A549 (cell line): ENCODE data around the gene DISP3. TPM values are rescaled to one million over a fixed set of nuclear protein-coding genes. Genes with fewer than 3 reads are reported as not detected.
A peak's percentile ranks its signal among the peaks of the same experiment; 100 is the strongest.

Source experiments
- ATAC-seq, 2 experiments: fragments of 200-7000 bp in 1 of 2; fragments of >200 bp in 1 of 2; cut with Nextera tagmentation in 1 of 2; cut with Tn5 transposase in 1 of 2; 3 replicates each; pipeline versions ENCODE4 v1.8.0 to v1.9.1; 2018 to 2020; ENCODE audit warnings: mild to moderate bottlenecking in 1 of 2, moderate library complexity in 1 of 2
- CTCF ChIA-PET: fragments of 300-600 bp; sonication (Branson Sonifier 250); formaldehyde crosslinking; extraction: SDS; loops from one replicate; lab custom pipeline; 2021; ENCODE audit warnings: antibody characterized with exemption, inconsistent platforms; lab: Yijun Ruan, JAX
- POLR2A ChIA-PET: fragments of 350-600 bp; formaldehyde crosslinking; extraction: SDS; loops from one replicate; lab custom pipeline; 2021; ENCODE audit warnings: antibody characterized with exemption, inconsistent platforms; lab: Yijun Ruan, JAX
- DNase-seq, 2 experiments: peaks; one replicate each; pipeline versions ENCODE4 v3.0.0 to v3.0.0-alpha.2; 2011 to 2016; ENCODE audit warnings: low read depth in 1 of 2, low spot score in 1 of 2
- FAIRE-seq: peaks from 2 replicates; lab custom pipeline; 2011; peaks lifted over from hg19 to GRCh38; lab: Jason Lieb, UNC
- H3K27ac ChIP-seq, 2 experiments: fragments of >200 bp; sonication (Bioruptor Twin); formaldehyde crosslinking; 3 replicates each; pipeline ENCODE4 v1.5.1; 2016 to 2017
- H3K4me1 ChIP-seq: fragments of >200 bp; sonication (Bioruptor Twin); formaldehyde crosslinking; 3 replicates; pipeline ENCODE4 v1.6.1; 2016
- H3K4me2 ChIP-seq: fragments of >200 bp; sonication (Bioruptor Twin); formaldehyde crosslinking; 3 replicates; pipeline ENCODE4 v1.6.1; 2016
- H3K4me3 ChIP-seq: fragments of >200 bp; sonication (Bioruptor Twin); formaldehyde crosslinking; 3 replicates; pipeline ENCODE4 v1.5.1; 2016
- H3K9me3 ChIP-seq: fragments of >200 bp; sonication (Bioruptor Twin); formaldehyde crosslinking; 3 replicates; pipeline ENCODE4 v1.6.1; 2016
- CEBPB ChIP-seq, 2 experiments: fragments of >200 bp in 1 of 2; sonication (Bioruptor Twin) in 1 of 2; formaldehyde crosslinking in 1 of 2; IDR thresholded peaks; 2 replicates each; pipeline ENCODE4 v1.6.1; 2012 to 2016
- EHMT2 ChIP-seq: fragments of 200-600 bp; sonication (generic); IDR thresholded peaks from 2 replicates; pipeline ENCODE4 v1.6.1; 2016; ENCODE audit warnings: antibody characterized with exemption, low read depth, mild to moderate bottlenecking, moderate library complexity
- EP300 ChIP-seq, 2 experiments: fragments of >200 bp; sonication (Bioruptor Twin); formaldehyde crosslinking; IDR thresholded peaks; 2 replicates in 1 of 2; 3 replicates in 1 of 2; pipeline ENCODE4 v1.6.1; 2016 to 2017
- FOSB ChIP-seq: fragments of 250-450 bp; sonication (Bioruptor Pico); IDR thresholded peaks from 2 replicates; pipeline ENCODE4 v1.5.0; 2020; ENCODE audit warnings: mild to moderate bottlenecking, moderate library complexity
- HEYL ChIP-seq: fragments of 250-450 bp; sonication (Bioruptor Pico); IDR thresholded peaks from 2 replicates; pipeline ENCODE4 v1.8.0; 2021; ENCODE audit warnings: mild to moderate bottlenecking, moderate library complexity
- HOXB5 ChIP-seq: fragments of 250-450 bp; sonication (Bioruptor Pico); IDR thresholded peaks from 2 replicates; pipeline ENCODE4 v1.5.0; 2020; ENCODE audit warnings: mild to moderate bottlenecking, moderate library complexity
- JUN ChIP-seq, 2 experiments: fragments of >200 bp; sonication (Bioruptor Twin); formaldehyde crosslinking; IDR thresholded peaks; 2 replicates in 1 of 2; 3 replicates in 1 of 2; pipeline ENCODE4 v1.6.1; 2016 to 2017
- JUNB ChIP-seq: fragments of >200 bp; sonication (Bioruptor Twin); formaldehyde crosslinking; IDR thresholded peaks from 2 replicates; pipeline ENCODE4 v1.6.1; 2016
- KDM1A ChIP-seq: fragments of 200-600 bp; sonication (generic); IDR thresholded peaks from 2 replicates; pipeline ENCODE4 v1.6.1; 2016; ENCODE audit warnings: low read depth, mild to moderate bottlenecking
- POLR2AphosphoS2 ChIP-seq: conservative IDR thresholded peaks from 2 replicates; pipeline ENCODE4 v1.6.1; 2012; ENCODE audit warnings: low read length, improper control_type of control experiment, inconsistent platforms
- RARB ChIP-seq: fragments of 250-450 bp; sonication (Bioruptor Pico); IDR thresholded peaks from 2 replicates; pipeline ENCODE4 v1.8.0; 2021; ENCODE audit warnings: mild to moderate bottlenecking, moderate library complexity
- RNF2 ChIP-seq: fragments of 200-600 bp; sonication (generic); IDR thresholded peaks from 2 replicates; pipeline ENCODE4 v1.6.1; 2016; ENCODE audit warnings: low read depth, mild to moderate bottlenecking, antibody characterized with exemption, moderate library complexity, borderline replicate concordance
- SREBF2 ChIP-seq: fragments of 450-650 bp; IDR thresholded peaks from 2 replicates; pipeline ENCODE4 v1.6.1; 2014; ENCODE audit warnings: mild to moderate bottlenecking, moderate library complexity
- ZNF302 ChIP-seq: fragments of 250-450 bp; sonication (Bioruptor Pico); IDR thresholded peaks from 2 replicates; pipeline ENCODE4 v1.9.0; 2021; ENCODE audit warnings: inconsistent platforms, mild to moderate bottlenecking, moderate library complexity
- ZSCAN20 ChIP-seq: fragments of 250-450 bp; sonication (Bioruptor Pico); IDR thresholded peaks from 2 replicates; pipeline ENCODE4 v1.8.0; 2022; ENCODE audit warnings: mild to moderate bottlenecking, moderate library complexity
- WGBS: methylation state at CpG from one replicate; pipeline ENCODE4 v1.1.6; 2017; ENCODE audit errors: missing lambda C conversion rate; 5-methylcytosine and 5-hydroxymethylcytosine counted together
- polyA plus RNA-seq, 4 experiments: library from polyadenylated mRNA; depleted of rRNA in 3 of 4; stranded (reverse); fragments of >200 nt; fragmentation: RNase III in 1 of 4; extraction: RNeasy Plus Mini Kit Qiagen cat#74134 plus additional on column Dnase treatment in 1 of 4; gene quantifications; 2 replicates in 3 of 4; 3 replicates in 1 of 4; pipeline ENCODE4 v1.2.3, GENCODE V29; 2011 to 2017
- TF ChIP-seq, protein P1 (sequence below): fragments of 250-450 bp; sonication (Bioruptor Pico); IDR thresholded peaks from 2 replicates; pipeline ENCODE4 v1.5.0; 2020; ENCODE audit warnings: low read depth, mild to moderate bottlenecking, moderate library complexity
- TF ChIP-seq, protein P2 (sequence below): fragments of >200 bp; sonication (Bioruptor Twin); formaldehyde crosslinking; IDR thresholded peaks from 3 replicates; pipeline ENCODE4 v1.6.1; 2016
- TF ChIP-seq, protein P3 (sequence below): IDR thresholded peaks from 2 replicates; pipeline ENCODE4 v1.6.1; 2012; ENCODE audit warnings: low read depth, borderline replicate concordance
- TF ChIP-seq, protein P4 (sequence below): fragments of >200 bp; sonication (Bioruptor Twin); formaldehyde crosslinking; IDR thresholded peaks from 2 replicates; pipeline ENCODE4 v1.6.1; 2016
- TF ChIP-seq, protein P5 (sequence below): fragments of 150-350 bp; IDR thresholded peaks from 2 replicates; pipeline ENCODE4 v1.6.1; 2014; ENCODE audit warnings: low read depth, mild to moderate bottlenecking, low read length
- TF ChIP-seq, protein P6 (sequence below): fragments of 200-600 bp; sonication (generic); IDR thresholded peaks from 2 replicates; pipeline ENCODE4 v1.6.1; 2016; ENCODE audit warnings: antibody characterized with exemption, mild to moderate bottlenecking, moderate library complexity

The DISP3 gene
- polyA plus RNA-seq, 2 of the 4 experiments (the other 2 are of a cell fraction): 0.09 to 0.22 TPM

DNA sequence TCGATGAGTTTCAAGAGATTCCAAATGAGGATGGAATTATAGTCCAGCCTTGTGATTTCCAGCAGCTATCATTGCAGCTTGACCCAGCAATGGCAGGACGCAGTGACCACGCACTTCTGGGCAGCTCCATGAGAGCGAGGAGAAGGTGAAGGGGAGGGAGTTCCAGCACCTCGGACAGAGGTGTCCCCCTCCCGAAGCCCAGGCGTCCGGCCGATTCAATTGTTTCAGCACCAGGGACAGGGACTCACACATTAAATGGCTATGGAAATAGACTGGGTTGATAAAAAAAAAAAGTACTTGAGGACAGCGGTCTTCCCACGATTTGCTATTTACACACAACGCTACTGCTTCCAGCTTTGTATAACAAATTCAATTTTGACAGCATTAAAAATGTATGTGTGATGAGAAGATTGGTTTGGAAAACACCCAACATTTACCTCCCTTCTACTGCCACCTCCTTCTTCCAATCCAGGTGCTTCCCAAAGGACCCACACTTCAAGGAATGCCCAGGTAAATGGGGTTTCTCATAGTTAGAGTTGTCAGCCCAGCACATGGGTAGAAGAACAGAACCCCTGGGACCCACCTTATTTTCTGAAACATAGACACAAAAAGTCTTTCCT lies 71.8 kb downstream of the DISP3 start:
- ChIA-PET CTCF (interaction anchor here (1.5 kb wide), 1 partner anchor 22 kb away, joined by 4 read pairs; no protein-coding TSS in a partner anchor), POLR2A (no interaction called here)
- H3K4me1 ChIP-seq: no peaks in the 10 kb centered on the region
- TF ChIP-seq FOSB (CRISPR knock-in tag) (no peak), ZNF302 (CRISPR knock-in tag) (no peak), KDM1A (no peak), POLR2AphosphoS2 (no peak), RARB (no peak), JUN (IDR thresholded peaks at IDR 0.05) (no peak), CEBPB (IDR thresholded peaks at IDR 0.05) (no peak), EP300 (IDR thresholded peaks at IDR 0.05) (no peak), HOXB5 (CRISPR knock-in tag) (peak; percentile 84; the same call in 1 of the 2 replicates), HEYL (no peak), EHMT2 (peak; percentile 92), RNF2 (no peak), JUNB (no peak), SREBF2 (no peak), ZSCAN20 (CRISPR knock-in tag) (0 out of 2 replicates have a peak, but pooled peaks have one; percentile 66)
- TF ChIP-seq, protein P1, sequence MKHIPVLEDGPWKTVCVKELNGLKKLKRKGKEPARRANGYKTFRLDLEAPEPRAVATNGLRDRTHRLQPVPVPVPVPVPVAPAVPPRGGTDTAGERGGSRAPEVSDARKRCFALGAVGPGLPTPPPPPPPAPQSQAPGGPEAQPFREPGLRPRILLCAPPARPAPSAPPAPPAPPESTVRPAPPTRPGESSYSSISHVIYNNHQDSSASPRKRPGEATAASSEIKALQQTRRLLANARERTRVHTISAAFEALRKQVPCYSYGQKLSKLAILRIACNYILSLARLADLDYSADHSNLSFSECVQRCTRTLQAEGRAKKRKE (CRISPR knock-in tag): no peak
- TF ChIP-seq, protein P2, sequence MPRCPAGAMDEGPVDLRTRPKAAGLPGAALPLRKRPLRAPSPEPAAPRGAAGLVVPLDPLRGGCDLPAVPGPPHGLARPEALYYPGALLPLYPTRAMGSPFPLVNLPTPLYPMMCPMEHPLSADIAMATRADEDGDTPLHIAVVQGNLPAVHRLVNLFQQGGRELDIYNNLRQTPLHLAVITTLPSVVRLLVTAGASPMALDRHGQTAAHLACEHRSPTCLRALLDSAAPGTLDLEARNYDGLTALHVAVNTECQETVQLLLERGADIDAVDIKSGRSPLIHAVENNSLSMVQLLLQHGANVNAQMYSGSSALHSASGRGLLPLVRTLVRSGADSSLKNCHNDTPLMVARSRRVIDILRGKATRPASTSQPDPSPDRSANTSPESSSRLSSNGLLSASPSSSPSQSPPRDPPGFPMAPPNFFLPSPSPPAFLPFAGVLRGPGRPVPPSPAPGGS: no peak
- TF ChIP-seq, protein P3, sequence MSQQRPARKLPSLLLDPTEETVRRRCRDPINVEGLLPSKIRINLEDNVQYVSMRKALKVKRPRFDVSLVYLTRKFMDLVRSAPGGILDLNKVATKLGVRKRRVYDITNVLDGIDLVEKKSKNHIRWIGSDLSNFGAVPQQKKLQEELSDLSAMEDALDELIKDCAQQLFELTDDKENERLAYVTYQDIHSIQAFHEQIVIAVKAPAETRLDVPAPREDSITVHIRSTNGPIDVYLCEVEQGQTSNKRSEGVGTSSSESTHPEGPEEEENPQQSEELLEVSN: no peak
- TF ChIP-seq, protein P4, sequence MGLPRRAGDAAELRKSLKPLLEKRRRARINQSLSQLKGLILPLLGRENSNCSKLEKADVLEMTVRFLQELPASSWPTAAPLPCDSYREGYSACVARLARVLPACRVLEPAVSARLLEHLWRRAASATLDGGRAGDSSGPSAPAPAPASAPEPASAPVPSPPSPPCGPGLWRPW: no peak
- TF ChIP-seq, protein P5, sequence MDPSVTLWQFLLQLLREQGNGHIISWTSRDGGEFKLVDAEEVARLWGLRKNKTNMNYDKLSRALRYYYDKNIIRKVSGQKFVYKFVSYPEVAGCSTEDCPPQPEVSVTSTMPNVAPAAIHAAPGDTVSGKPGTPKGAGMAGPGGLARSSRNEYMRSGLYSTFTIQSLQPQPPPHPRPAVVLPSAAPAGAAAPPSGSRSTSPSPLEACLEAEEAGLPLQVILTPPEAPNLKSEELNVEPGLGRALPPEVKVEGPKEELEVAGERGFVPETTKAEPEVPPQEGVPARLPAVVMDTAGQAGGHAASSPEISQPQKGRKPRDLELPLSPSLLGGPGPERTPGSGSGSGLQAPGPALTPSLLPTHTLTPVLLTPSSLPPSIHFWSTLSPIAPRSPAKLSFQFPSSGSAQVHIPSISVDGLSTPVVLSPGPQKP: no peak
- TF ChIP-seq, protein P6, sequence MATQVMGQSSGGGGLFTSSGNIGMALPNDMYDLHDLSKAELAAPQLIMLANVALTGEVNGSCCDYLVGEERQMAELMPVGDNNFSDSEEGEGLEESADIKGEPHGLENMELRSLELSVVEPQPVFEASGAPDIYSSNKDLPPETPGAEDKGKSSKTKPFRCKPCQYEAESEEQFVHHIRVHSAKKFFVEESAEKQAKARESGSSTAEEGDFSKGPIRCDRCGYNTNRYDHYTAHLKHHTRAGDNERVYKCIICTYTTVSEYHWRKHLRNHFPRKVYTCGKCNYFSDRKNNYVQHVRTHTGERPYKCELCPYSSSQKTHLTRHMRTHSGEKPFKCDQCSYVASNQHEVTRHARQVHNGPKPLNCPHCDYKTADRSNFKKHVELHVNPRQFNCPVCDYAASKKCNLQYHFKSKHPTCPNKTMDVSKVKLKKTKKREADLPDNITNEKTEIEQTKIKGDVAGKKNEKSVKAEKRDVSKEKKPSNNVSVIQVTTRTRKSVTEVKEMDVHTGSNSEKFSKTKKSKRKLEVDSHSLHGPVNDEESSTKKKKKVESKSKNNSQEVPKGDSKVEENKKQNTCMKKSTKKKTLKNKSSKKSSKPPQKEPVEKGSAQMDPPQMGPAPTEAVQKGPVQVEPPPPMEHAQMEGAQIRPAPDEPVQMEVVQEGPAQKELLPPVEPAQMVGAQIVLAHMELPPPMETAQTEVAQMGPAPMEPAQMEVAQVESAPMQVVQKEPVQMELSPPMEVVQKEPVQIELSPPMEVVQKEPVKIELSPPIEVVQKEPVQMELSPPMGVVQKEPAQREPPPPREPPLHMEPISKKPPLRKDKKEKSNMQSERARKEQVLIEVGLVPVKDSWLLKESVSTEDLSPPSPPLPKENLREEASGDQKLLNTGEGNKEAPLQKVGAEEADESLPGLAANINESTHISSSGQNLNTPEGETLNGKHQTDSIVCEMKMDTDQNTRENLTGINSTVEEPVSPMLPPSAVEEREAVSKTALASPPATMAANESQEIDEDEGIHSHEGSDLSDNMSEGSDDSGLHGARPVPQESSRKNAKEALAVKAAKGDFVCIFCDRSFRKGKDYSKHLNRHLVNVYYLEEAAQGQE: peak; percentile 97
- DNase-seq (peak; percentile 49 to 53), FAIRE-seq (no peak), ATAC-seq (peak; percentile 39 to 68; a peak in 3 of 6 replicates)
- WGBS: 5% methylated on average over 4 of the region's 12 CpGs
- H3K9me3 ChIP-seq: no peaks in the 10 kb centered on the region
- no peak overlapping the region for H3K27ac ChIP-seq
- H3K4me3 ChIP-seq: no peak overlapping the region
- H3K4me2 ChIP-seq: no peak overlapping the region
